SK-N-SH treated with all-trans-retinoic acid at 6 μM for 48 hours (cell line): ENCODE measurements around the gene SSBP2.
A peak's percentile ranks its signal among the peaks of the same experiment; 100 is the strongest.
"Not testable (repeated sequence)": the region's sequence is repeated elsewhere in the genome, so short reads cannot be mapped to it uniquely, and the experiment has no call there.

Source experiments
- ATAC-seq: fragments of 200-7000 bp; cut with Tn5 transposase; 3 replicates; pipeline ENCODE4 v1.9.1; 2020; ENCODE audit warnings: mild to moderate bottlenecking, moderate library complexity
- ARNTL ChIP-seq: fragments of 450-650 bp; formaldehyde crosslinking; IDR thresholded peaks from 2 replicates; pipeline ENCODE4 v1.5.0; 2020; ENCODE audit warnings: low read depth, mild to moderate bottlenecking, moderate library complexity, borderline replicate concordance
- BACH2 ChIP-seq: fragments of 250-450 bp; sonication (Bioruptor Pico); IDR thresholded peaks from 2 replicates; pipeline ENCODE4 v1.9.0; 2021; ENCODE audit warnings: mild to moderate bottlenecking, borderline replicate concordance
- CREB5 ChIP-seq: fragments of 250-450 bp; sonication (Bioruptor Pico); IDR thresholded peaks from 2 replicates; pipeline ENCODE4 v1.5.1; 2020; ENCODE audit warnings: low read depth, mild to moderate bottlenecking, moderate library complexity
- CSDC2 ChIP-seq: fragments of 250-450 bp; sonication (Bioruptor Pico); IDR thresholded peaks from 2 replicates; pipeline ENCODE4 v1.5.0; 2020; ENCODE audit warnings: mild to moderate bottlenecking, moderate library complexity
- CSRNP3 ChIP-seq: fragments of 250-450 bp; sonication (Bioruptor Pico); IDR thresholded peaks from 2 replicates; pipeline ENCODE4 v1.5.1; 2021; ENCODE audit warnings: mild to moderate bottlenecking, moderate library complexity
- ESRRG ChIP-seq: fragments of 250-450 bp; sonication (Bioruptor Pico); IDR thresholded peaks from 2 replicates; pipeline ENCODE4 v1.6.1; 2021; ENCODE audit warnings: mild to moderate bottlenecking
- GLIS3 ChIP-seq: fragments of 250-450 bp; sonication (Bioruptor Pico); IDR thresholded peaks from 2 replicates; pipeline ENCODE4 v1.5.0; 2020; ENCODE audit warnings: mild to moderate bottlenecking, moderate library complexity
- ISL1 ChIP-seq: fragments of 250-450 bp; sonication (Bioruptor Pico); IDR thresholded peaks from 2 replicates; pipeline ENCODE4 v2.1.2; 2022; ENCODE audit warnings: mild to moderate bottlenecking, moderate library complexity
- OSR1 ChIP-seq: fragments of 250-450 bp; sonication (Bioruptor Pico); IDR thresholded peaks from 2 replicates; pipeline ENCODE4 v1.8.0; 2022; ENCODE audit warnings: moderate library complexity, mild to moderate bottlenecking, inconsistent platforms
- PPARA ChIP-seq: fragments of 250-450 bp; sonication (Bioruptor Pico); IDR thresholded peaks from 2 replicates; pipeline ENCODE4 v1.5.0; 2020; ENCODE audit warnings: mild to moderate bottlenecking, borderline replicate concordance
- RARB ChIP-seq: fragments of 250-450 bp; sonication (Bioruptor Pico); IDR thresholded peaks from 2 replicates; pipeline ENCODE4 v1.8.0; 2021; ENCODE audit warnings: mild to moderate bottlenecking, moderate library complexity
- SNAI2 ChIP-seq: fragments of 250-450 bp; sonication (Bioruptor Pico); IDR thresholded peaks from 2 replicates; pipeline ENCODE4 v1.5.0; 2020; ENCODE audit warnings: mild to moderate bottlenecking, moderate library complexity
- TCF4 ChIP-seq: fragments of 250-450 bp; sonication (Bioruptor Pico); IDR thresholded peaks from 2 replicates; pipeline ENCODE4 v1.8.0; 2021; ENCODE audit warnings: mild to moderate bottlenecking, moderate library complexity, borderline replicate concordance
- TOX ChIP-seq: fragments of 250-450 bp; sonication (Bioruptor Pico); IDR thresholded peaks from 2 replicates; pipeline ENCODE4 v1.8.0; 2021; ENCODE audit warnings: mild to moderate bottlenecking, moderate library complexity, borderline replicate concordance
- ZC3H10 ChIP-seq: fragments of 250-450 bp; sonication (Bioruptor Pico); IDR thresholded peaks from 2 replicates; pipeline ENCODE4 v1.5.1; 2021; ENCODE audit warnings: mild to moderate bottlenecking, moderate library complexity
- ZFP30 ChIP-seq: fragments of 450-650 bp; formaldehyde crosslinking; IDR thresholded peaks from 2 replicates; pipeline ENCODE4 v1.5.0; 2022; ENCODE audit warnings: mild to moderate bottlenecking, moderate library complexity
- ZNF565 ChIP-seq: fragments of 450-650 bp; formaldehyde crosslinking; conservative IDR thresholded peaks from 2 replicates; pipeline ENCODE4 v1.5.0; 2020; ENCODE audit warnings: low read depth, mild to moderate bottlenecking, moderate library complexity
- ZNF70 ChIP-seq: fragments of 450-650 bp; formaldehyde crosslinking; IDR thresholded peaks from 2 replicates; pipeline ENCODE4 v1.5.0; 2020; ENCODE audit warnings: mild to moderate bottlenecking, moderate library complexity
- ZNF8 ChIP-seq: fragments of 450-650 bp; formaldehyde crosslinking; IDR thresholded peaks from 2 replicates; pipeline ENCODE4 v1.5.0; 2020; ENCODE audit warnings: mild to moderate bottlenecking, moderate library complexity

Gene SSBP2

GRCh38 chr5:81631621-81632020, 119.3 kb downstream of the SSBP2 start:
- no peak for TF ChIP-seq TCF4 (CRISPR knock-in tag)
- TF ChIP-seq SNAI2 = no peak
- TF ChIP-seq CSDC2 (CRISPR knock-in tag) = no peak
- TF ChIP-seq, all 23 proteins: peak for 0
- ATAC-seq = no peak

- no peak for ATAC-seq
- TF ChIP-seq ZNF8 (CRISPR knock-in tag) = no peak
- no peak for TF ChIP-seq ARNTL (CRISPR knock-in tag)
- no peak for TF ChIP-seq ISL1
- TF ChIP-seq TOX (CRISPR knock-in tag) = no peak
- TF ChIP-seq CREB5 (CRISPR knock-in tag) = no peak
- TF ChIP-seq ZFP30 (CRISPR knock-in tag) = no peak
- no peak for TF ChIP-seq OSR1 (CRISPR knock-in tag)
- TF ChIP-seq ZNF70 (CRISPR knock-in tag) = no peak
- no peak for TF ChIP-seq ZC3H10 (CRISPR knock-in tag)
- TF ChIP-seq CSRNP3 = no peak
- TF ChIP-seq CSDC2 (CRISPR knock-in tag) = no peak
- TF ChIP-seq GLIS3 (CRISPR knock-in tag) = no peak
These were observed 119.8 kb downstream of the SSBP2 start for GRCh38 chr5:81631124-81631523.

DNA sequence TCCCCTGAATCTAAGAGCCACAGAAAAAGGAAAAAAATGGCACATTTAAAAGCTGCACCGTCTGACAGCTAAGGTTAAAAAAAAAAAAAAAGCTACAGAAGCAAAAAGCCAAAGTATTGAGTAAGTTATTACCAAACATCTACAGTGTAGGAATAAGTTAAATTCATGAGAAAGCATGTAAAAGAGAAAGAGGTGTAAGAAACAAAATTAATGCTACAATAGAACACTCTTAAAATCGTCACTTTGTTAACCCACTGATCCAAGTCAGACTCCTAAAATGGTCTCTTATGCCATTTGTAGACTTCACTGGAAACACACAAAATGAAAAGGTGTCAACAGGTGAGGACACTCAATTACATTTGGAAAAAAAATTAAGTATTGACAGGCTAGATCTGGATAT, 120.2 kb downstream of the SSBP2 start:
- TF ChIP-seq SNAI2 (no peak), GLIS3 (CRISPR knock-in tag) (no peak), ZC3H10 (CRISPR knock-in tag) (no peak), ZFP30 (CRISPR knock-in tag) (no peak)
- no peak for ATAC-seq

DNA sequence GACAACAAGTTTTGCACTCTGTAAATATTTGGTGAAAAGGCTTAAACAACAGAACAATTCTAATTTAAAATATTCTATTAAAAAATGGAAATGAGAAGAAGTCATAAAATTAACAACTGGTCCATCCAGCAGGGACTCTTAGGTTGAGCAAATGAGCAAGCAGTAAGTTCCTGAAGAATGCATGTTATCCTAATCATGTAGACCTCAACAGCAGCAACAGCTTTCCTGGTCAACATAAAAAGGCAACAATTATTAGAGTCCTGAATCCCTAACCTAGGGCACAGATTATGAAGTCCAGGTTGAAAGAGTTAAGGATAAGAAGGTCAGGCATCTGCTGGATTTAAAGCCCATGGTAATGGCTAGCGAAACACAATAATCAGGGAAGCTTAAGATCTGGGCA, 120.9 kb downstream of the SSBP2 start:
- no peak for ATAC-seq
- no peak for TF ChIP-seq GLIS3 (CRISPR knock-in tag)
- no peak for TF ChIP-seq ISL1
- no peak for TF ChIP-seq ESRRG
- no peak for TF ChIP-seq ZNF8 (CRISPR knock-in tag)
- TF ChIP-seq BACH2 (CRISPR knock-in tag) = no peak
- no peak for TF ChIP-seq TCF4 (CRISPR knock-in tag)
- TF ChIP-seq SNAI2 = no peak
- no peak for TF ChIP-seq CSRNP3

GRCh38 chr5:81628061-81628460, 122.8 kb downstream of the SSBP2 start:
- ATAC-seq = not testable (repeated sequence)

GRCh38 chr5:81626524-81626923, 124.4 kb downstream of the SSBP2 start:
- ATAC-seq = peak; percentile 99
- TF ChIP-seq ISL1 (peak; percentile 56), PPARA (CRISPR knock-in tag) (no peak)

DNA sequence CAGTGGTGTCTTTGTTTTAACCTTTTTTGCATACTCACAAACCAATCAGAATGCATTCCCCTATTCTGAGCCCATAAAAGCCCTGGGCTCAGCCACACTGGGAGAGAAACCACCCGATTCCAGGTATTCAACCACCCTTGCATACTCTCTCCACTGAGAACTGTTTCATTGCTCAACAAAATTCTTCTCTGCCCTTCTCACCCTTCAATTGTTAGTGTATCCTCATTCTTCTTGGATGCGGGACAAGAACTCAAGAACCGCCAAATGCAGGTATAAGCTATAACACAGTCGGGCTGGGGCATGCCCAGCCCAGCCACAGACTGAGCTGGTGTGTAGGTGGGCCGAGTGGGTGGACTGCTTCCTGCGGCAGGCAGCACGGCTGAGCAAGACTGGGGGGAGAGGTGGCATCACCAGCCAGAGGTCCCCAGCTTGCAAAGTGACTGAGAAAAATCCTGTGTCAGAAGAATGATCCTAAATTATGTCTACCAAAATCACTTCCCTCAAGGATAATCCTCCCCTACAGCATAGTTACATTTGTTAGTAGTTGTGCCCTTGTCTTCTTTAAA, 141.0 kb downstream of the SSBP2 start:
- TF ChIP-seq RARB (CRISPR knock-in tag) (no peak), ZNF70 (CRISPR knock-in tag) (no peak), ZNF565 (CRISPR knock-in tag) (no peak), GLIS3 (CRISPR knock-in tag) (no peak)
- no peak for ATAC-seq

- TF ChIP-seq CREB5 (CRISPR knock-in tag) = no peak
- TF ChIP-seq BACH2 (CRISPR knock-in tag) = no peak
- TF ChIP-seq ARNTL (CRISPR knock-in tag) = no peak
- TF ChIP-seq ZNF565 (CRISPR knock-in tag) = no peak
- no peak for ATAC-seq
These were observed 141.9 kb downstream of the SSBP2 start for GRCh38 chr5:81608976-81609375.
